BJ (cell line): Measurements from ENCODE around the gene PALLD. TPM values are rescaled to one million over a fixed set of nuclear protein-coding genes. Genes with fewer than 3 reads are reported as not detected.
A peak's percentile ranks its signal among the peaks of the same experiment; 100 is the strongest.

Experiments
- CTCF ChIA-PET: fragments of 350-600 bp; formaldehyde crosslinking; extraction: SDS; loops from one replicate; lab custom pipeline; 2021; ENCODE audit warnings: antibody characterized with exemption, inconsistent platforms; lab: Yijun Ruan, JAX
- POLR2A ChIA-PET: fragments of 300-600 bp; sonication (Branson Sonifier 250); formaldehyde crosslinking; extraction: SDS; loops from one replicate; lab custom pipeline; 2021; ENCODE audit warnings: antibody characterized with exemption; lab: Charles Lee
- DNase-seq: peaks from one replicate; pipeline ENCODE4 v3.0.0-alpha.2; 2011; ENCODE audit warnings: low read depth
- H3K27me3 ChIP-seq: 2 replicates; pipeline ENCODE4 v1.6.0; 2011; ENCODE audit warnings: low read length; ENCODE audit not compliant: control insufficient read depth, insufficient read depth
- H3K36me3 ChIP-seq: 2 replicates; pipeline ENCODE4 v1.5.1; 2011; ENCODE audit warnings: low read length; ENCODE audit not compliant: control insufficient read depth, insufficient read depth
- H3K4me3 ChIP-seq: 2 replicates; pipeline ENCODE4 v1.5.1; 2011; ENCODE audit warnings: low read depth, mild to moderate bottlenecking, control low read depth, low read length
- CTCF ChIP-seq: IDR thresholded peaks from 2 replicates; pipeline ENCODE4 v1.5.1; 2011; ENCODE audit warnings: low read depth, mild to moderate bottlenecking, control low read depth, inconsistent platforms, low read length, moderate library complexity; ENCODE audit not compliant: insufficient read depth
- polyA plus RNA-seq: library from polyadenylated mRNA; depleted of rRNA; stranded (reverse); fragments of >200 nt; gene quantifications from 2 replicates; pipeline ENCODE4 v1.2.3, GENCODE V29; 2011

The PALLD gene
- polyA plus RNA-seq, 1 experiment = 30.3 TPM

GRCh38 chr4:168863719-168864647 lies 367.1 kb downstream of the PALLD start:
- POLR2A ChIA-PET = no interaction called here
- no peak for DNase-seq

GRCh38 chr4:168864821-168865541 lies 368.1 kb downstream of the PALLD start:
- CTCF ChIA-PET = interaction anchor here (0.7 to 1.7 kb wide), 7 partner anchors 10 to 156 kb away, joined by 3 to 7 read pairs (median 3); no protein-coding TSS in a partner anchor
- DNase-seq = no peak
- POLR2A ChIA-PET = interaction anchor here (0.5 kb wide), 1 partner anchor 314 kb away, joined by 3 read pairs; no protein-coding TSS in a partner anchor
- Histone ChIP-seq H3K4me3 (no peak overlapping the region), H3K36me3 (peaks cover 1% of the 10 kb centered on the region; the same call in 1 of the 2 replicates), H3K27me3 (no peaks in the 10 kb centered on the region)
- TF ChIP-seq CTCF = peak; percentile 52

More at GRCh38 chr4:168863719-168864647, 367.1 kb downstream of the PALLD start:
- Histone ChIP-seq H3K27me3 (no peaks in the 10 kb centered on the region), H3K36me3 (peaks cover 1% of the 10 kb centered on the region; the same call in 1 of the 2 replicates), H3K4me3 (no peak overlapping the region)
- TF ChIP-seq CTCF = no peak
- CTCF ChIA-PET = interaction anchor here (0.7 to 1.7 kb wide), 5 partner anchors 15 to 155 kb away, joined by 3 to 7 read pairs (median 3); no protein-coding TSS in a partner anchor

- TF ChIP-seq CTCF = no peak
- peaks cover 1% of the 10 kb centered on the region; the same call in 1 of the 2 replicates for H3K36me3 ChIP-seq
- no peak for DNase-seq
- POLR2A ChIA-PET = no interaction called here
- CTCF ChIA-PET = interaction anchor here (0.7 to 1.0 kb wide), 5 partner anchors 10 to 235 kb away, joined by 3 to 4 read pairs (median 4); no protein-coding TSS in a partner anchor
- no peaks in the 10 kb centered on the region for H3K27me3 ChIP-seq
- H3K4me3 ChIP-seq = no peak overlapping the region
Measured at GRCh38 chr4:168865854-168866253, 369.0 kb downstream of the PALLD start.

- ChIA-PET POLR2A (no interaction called here), CTCF (interaction anchor here (0.7 to 1.0 kb wide), 4 partner anchors 10 to 236 kb away, joined by 3 to 4 read pairs (median 4); no protein-coding TSS in a partner anchor)
- TF ChIP-seq CTCF = no peak
- no peak overlapping the region for H3K4me3 ChIP-seq
- no peaks in the 10 kb centered on the region for H3K27me3 ChIP-seq
- no peak for DNase-seq
- H3K36me3 ChIP-seq = peaks cover 1% of the 10 kb centered on the region; the same call in 1 of the 2 replicates
Measured at GRCh38 chr4:168866635-168867034, 369.8 kb downstream of the PALLD start.
